MCF 10A (cell line): ENCODE measurements around the gene OR14C36. TPM values are rescaled to one million over a fixed set of nuclear protein-coding genes. Genes with fewer than 3 reads are reported as not detected.

Experiments used
- BruUV-seq: library from RNA; stranded (reverse); fragments of 400-500 nt; replicated peaks from 2 replicates; lab custom pipeline; 2021; lab: Mats Ljungman, UMichigan
- CTCF ChIA-PET: fragments of 300-600 bp; sonication (Branson Sonifier 250); formaldehyde crosslinking; extraction: SDS; loops from one replicate; lab custom pipeline; 2021; ENCODE audit warnings: antibody characterized with exemption, inconsistent platforms; lab: Yijun Ruan, JAX
- POLR2A ChIA-PET: fragments of 300-600, 350-650 bp; sonication (Branson Sonifier 250); formaldehyde crosslinking; extraction: SDS; loops from one replicate; lab custom pipeline; 2020; ENCODE audit warnings: antibody characterized with exemption, inconsistent platforms; lab: Yijun Ruan, JAX
- DNase-seq: peaks from one replicate; pipeline ENCODE4 v3.0.0-alpha.2; 2018; ENCODE audit not compliant: unreplicated experiment
- H3K27ac Mint-ChIP-seq: one replicate; pipeline ENCODE4 v1.8.0; 2022; ENCODE audit warnings: mild to moderate bottlenecking, low read depth, mixed read lengths; ENCODE audit not compliant: unreplicated experiment
- H3K27me3 Mint-ChIP-seq: one replicate; pipeline ENCODE4 v1.8.0; 2022; ENCODE audit warnings: mixed read lengths; ENCODE audit not compliant: insufficient read depth, unreplicated experiment
- H3K36me3 Mint-ChIP-seq: one replicate; pipeline ENCODE4 v1.8.0; 2022; ENCODE audit warnings: mild to moderate bottlenecking, moderate library complexity, mixed read lengths; ENCODE audit not compliant: insufficient read depth, unreplicated experiment
- H3K4me1 Mint-ChIP-seq: one replicate; pipeline ENCODE4 v1.8.0; 2022; ENCODE audit warnings: mixed read lengths; ENCODE audit not compliant: insufficient read depth, unreplicated experiment
- H3K4me3 Mint-ChIP-seq: one replicate; pipeline ENCODE4 v1.8.0; 2022; ENCODE audit warnings: mild to moderate bottlenecking, moderate library complexity, mixed read lengths; ENCODE audit not compliant: unreplicated experiment
- H3K9me3 Mint-ChIP-seq: one replicate; pipeline ENCODE4 v1.8.0; 2022; ENCODE audit warnings: mixed read lengths; ENCODE audit not compliant: unreplicated experiment
- CTCF ChIP-seq: fragments of 200-600 bp; IDR thresholded peaks from one replicate; pipeline ENCODE4 v1.8.0; 2022; ENCODE audit warnings: antibody characterized with exemption, mild to moderate bottlenecking; ENCODE audit not compliant: unreplicated experiment
- intact Hi-C: fragments of 100-400 bp; cut with micrococcal nuclease; formaldehyde crosslinking; loops from 2 replicates; pipeline ENCODE4 v1.14.1; 2022
- total RNA-seq: library from RNA; stranded (reverse); gene quantifications from 2 replicates; pipeline ENCODE4 v1.2.3, GENCODE V29; 2022

Gene OR14C36
- total RNA-seq, 1 experiment from 2014 or later: not detected

- Mint-ChIP-seq H3K27me3 (no peaks in the 10 kb centered on the region), H3K27ac (peak within 1 kb of the TSS; percentile 57), H3K4me1 (no peaks in the 10 kb centered on the region), H3K9me3 (peaks cover 17% of the 10 kb centered on the region), H3K4me3 (no peak within 1 kb of the TSS), H3K36me3 (no peaks in the 10 kb centered on the region)
- DNase-seq: no peak
- ChIA-PET POLR2A (no interaction called here), CTCF (no interaction called here)
- BruUV-seq: no TSS peak
- intact Hi-C loops: no loop called here
- TF ChIP-seq CTCF: no peak
These were observed 12.6 kb downstream of the OR14C36 start, which contains the start of gene OR2T4 for GRCh38 chr1:248361121-248361715. TSS of gene OR2T4 (plus strand) at chr1:248361665. CDS start at chr1:248361665, 0 bp downstream.

- no TSS peak for BruUV-seq
- ChIA-PET POLR2A (interaction anchor here (1.2 to 1.3 kb wide), 2 partner anchors 9 to 28 kb away, joined by 3 to 4 read pairs; partner anchors contain the start of gene OR2T6), CTCF (no interaction called here)
- Mint-ChIP-seq H3K9me3 (peaks cover 17% of the 10 kb centered on the region), H3K27ac (no peak overlapping the region), H3K4me3 (no peak overlapping the region), H3K27me3 (no peaks in the 10 kb centered on the region), H3K36me3 (no peaks in the 10 kb centered on the region), H3K4me1 (no peaks in the 10 kb centered on the region)
- intact Hi-C loops: no loop called here
- TF ChIP-seq CTCF: no peak
- no peak for DNase-seq
These were observed 18.0 kb downstream of the OR14C36 start for GRCh38 chr1:248366609-248367008.

- DNase-seq: no peak
- ChIA-PET CTCF (interaction anchor here (0.6 kb wide), 2 partner anchors 56 to 216 kb away, joined by 3 to 4 read pairs; no protein-coding TSS in a partner anchor), POLR2A (interaction anchor here (0.7 kb wide), 1 partner anchor 304 kb away, joined by 3 read pairs; no protein-coding TSS in a partner anchor)
- BruUV-seq: no TSS peak
- Mint-ChIP-seq H3K9me3 (peaks cover 7% of the 10 kb centered on the region), H3K27me3 (no peaks in the 10 kb centered on the region), H3K4me3 (no peak overlapping the region), H3K36me3 (no peaks in the 10 kb centered on the region), H3K27ac (no peak overlapping the region), H3K4me1 (peaks cover 16% of the 10 kb centered on the region)
- TF ChIP-seq CTCF: no peak
- intact Hi-C loops: no loop called here
These were observed 23.8 kb downstream of the OR14C36 start for GRCh38 chr1:248372394-248372793.

- Mint-ChIP-seq H3K36me3 (no peaks in the 10 kb centered on the region), H3K4me1 (peaks cover 16% of the 10 kb centered on the region), H3K4me3 (no peak overlapping the region), H3K27me3 (no peaks in the 10 kb centered on the region), H3K9me3 (peaks cover 7% of the 10 kb centered on the region), H3K27ac (no peak overlapping the region)
- DNase-seq: peak; percentile 11
- TF ChIP-seq CTCF: no peak
- ChIA-PET CTCF (interaction anchor here (0.6 to 1.4 kb wide), 2 partner anchors 131 to 693 kb away, joined by 3 to 7 read pairs; no protein-coding TSS in a partner anchor), POLR2A (no interaction called here)
- BruUV-seq: no TSS peak
- intact Hi-C loops: no loop called here
These were observed 25.2 kb downstream of the OR14C36 start for GRCh38 chr1:248373761-248374160.
